GM21737 (cell line): ENCODE results near the gene PMS2.
"Not testable (repeated sequence)": the region's sequence is repeated elsewhere in the genome, so short reads cannot be mapped to it uniquely, and the experiment has no call there.

Experiments
- ATAC-seq: cut with Tn5 transposase; IDR thresholded peaks from one replicate; pipeline ENCODE4 v1.9.1; 2021; ENCODE audit warnings: mild to moderate bottlenecking, moderate library complexity; ENCODE audit not compliant: unreplicated experiment

Gene PMS2

DNA sequence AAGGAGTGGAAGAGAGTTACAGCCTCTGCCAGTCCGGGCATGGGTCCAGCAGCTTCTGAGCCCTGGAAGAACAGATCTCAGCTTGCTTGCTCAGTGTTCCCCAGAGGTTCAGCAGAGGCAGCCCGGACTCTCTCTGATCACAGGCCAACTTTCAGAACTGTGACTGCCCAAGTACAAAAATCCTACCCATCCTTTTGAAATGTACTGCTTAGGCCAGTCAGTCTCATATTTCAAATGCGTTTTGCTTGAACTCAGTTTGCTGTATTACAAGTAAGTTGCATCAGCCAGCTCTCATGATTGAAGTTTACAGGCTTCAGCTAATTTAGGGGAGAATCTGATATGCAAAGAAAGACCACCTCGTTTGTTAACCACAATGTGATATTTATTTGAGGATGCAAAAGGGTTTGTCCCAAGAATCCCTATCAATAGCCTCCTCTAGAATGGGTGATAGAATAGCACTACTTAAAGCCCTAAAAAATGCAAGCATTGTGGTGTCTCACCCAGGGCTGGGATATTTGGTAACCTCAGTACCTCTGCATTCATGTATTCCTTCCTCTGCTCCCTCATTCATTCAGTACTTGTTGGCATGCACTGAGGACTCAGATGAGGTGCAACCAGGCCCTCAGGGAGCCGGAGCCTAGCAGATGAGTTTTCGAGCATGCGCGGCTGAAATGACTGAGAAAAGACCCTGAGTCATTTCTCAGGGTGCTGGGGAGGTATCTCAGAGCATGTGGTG lies 7.2 kb upstream of the PMS2 start:
- no peak for ATAC-seq

DNA sequence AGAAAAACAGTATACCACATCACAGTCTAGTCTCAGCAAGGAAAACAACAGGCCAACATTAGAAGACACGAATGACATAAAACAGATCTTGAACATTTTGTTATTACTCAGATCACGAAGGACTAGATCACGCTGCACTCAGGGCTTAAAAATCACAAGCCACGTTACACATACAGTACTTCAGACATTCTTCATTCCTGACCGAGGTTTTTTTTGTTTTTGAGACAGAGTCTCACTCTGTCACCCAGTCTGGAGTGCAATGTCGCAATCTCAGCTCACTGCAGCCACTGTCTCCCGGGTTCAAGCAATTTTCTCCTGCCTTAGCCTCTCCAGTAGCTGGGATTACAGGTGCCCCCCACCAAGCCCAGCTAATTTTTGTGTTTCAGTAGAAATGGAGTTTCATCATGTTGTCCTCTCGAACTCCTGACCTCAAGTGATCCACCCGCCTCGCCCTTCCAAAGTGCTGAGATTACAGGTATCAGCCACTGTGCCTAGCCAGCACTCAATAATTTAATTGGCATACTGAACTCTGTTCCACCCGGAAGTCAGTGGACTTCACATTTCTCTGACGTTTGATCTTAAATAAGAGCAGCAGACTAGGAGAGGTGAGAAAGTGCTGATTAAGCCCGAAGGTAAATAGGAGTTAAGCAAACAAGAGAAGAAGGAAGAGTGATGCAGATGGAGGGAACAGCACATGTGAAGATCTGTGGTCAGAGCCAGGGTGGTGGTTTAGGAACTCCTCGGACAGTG lies 3.7 kb upstream of the PMS2 start:
- ATAC-seq, result no peak

DNA sequence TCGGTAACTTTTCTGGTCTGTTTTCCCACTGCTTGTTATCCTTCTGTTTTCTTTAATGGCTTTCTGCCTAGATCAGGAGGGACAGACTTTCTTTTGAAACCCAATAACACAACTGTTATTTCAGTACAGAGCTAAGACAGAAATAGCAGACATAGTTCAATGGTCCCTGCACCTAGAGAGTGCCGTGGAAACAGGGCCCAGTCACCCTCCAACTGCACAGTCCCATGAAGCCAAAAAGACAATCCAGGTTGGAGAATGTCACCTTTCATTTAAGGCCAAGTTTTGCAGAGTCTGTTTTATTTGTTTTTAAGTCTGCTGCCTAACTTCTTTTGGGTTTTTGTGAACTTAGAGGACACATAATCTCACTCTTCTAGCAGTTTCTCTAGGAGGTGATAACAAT lies 2.7 kb upstream of the PMS2 start:
- ATAC-seq, result no peak

DNA sequence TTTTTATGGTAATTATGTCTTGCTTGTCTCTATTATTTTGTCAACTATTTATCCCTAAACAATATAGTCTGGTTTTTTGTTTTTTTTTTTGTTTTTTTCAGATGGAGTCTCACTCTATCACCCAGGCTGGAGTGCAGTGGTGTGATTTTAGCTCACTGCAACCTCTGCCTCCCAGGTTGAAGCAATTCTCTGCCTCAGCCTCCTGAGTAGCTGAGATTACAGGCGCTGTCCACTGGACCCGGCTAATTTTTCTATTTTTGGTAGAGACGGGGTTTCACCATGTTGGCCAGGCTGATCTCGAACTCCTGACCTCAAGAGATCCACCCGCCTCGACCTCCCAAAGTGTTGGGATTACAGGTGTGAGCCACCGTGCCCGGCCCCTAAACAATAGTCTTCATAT lies 1.5 kb upstream of the PMS2 start:
- not testable (repeated sequence) for ATAC-seq

DNA sequence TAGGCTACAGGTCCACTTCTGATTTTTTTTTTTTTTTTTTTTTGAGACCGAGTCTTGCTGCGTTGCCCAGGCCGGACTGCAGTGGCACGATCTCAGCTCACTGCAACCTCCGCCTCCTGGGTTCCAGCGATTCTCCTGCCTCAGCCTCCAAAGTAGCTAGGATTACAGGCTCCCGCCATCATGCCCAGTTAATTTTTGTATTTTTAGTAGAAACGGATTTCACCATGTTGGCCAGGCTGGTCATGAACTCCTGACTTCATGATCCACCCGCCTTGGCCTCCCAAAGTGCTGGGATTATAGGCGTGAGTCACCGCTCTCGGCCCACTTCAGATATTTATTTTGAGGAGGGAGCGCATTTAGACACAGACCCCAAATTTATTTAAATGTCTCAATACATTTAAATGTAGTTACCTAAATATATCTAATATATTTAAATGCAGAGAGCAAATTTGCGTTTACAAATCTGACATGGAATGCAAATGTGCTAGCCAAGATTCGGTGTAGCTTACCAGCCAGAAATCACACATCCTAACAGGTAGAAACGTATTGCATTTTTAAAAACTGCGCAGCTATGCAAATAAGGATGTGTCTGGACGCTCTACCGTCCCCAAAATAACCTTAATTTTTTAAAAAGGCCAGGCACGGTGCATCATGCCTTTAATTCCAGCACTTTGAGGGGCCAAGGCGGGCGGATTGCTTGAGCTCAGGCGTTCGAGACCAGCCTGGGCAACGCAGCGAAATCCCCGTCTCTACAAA lies 836 bp downstream of the PMS2 start:
- ATAC-seq, result not testable (repeated sequence)

DNA sequence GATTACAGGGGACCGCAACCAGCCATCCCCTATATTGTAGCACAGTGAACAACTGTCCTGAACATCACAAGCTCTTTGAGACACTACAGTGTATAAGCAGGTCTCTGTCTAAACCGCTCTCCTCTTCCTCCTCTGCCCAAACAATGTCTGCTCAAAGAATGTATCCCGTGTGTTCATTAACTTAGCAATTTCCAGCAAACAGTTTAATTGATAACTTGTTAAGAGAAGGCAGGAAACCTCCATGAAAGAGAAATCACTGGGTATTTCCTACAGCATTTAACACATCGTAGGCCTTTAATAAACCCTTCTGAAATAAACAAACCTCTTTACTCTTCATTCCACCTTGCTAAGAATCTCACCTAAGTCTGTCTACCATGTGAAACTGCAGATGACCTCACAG lies 1.5 kb downstream of the PMS2 start:
- no peak for ATAC-seq

DNA sequence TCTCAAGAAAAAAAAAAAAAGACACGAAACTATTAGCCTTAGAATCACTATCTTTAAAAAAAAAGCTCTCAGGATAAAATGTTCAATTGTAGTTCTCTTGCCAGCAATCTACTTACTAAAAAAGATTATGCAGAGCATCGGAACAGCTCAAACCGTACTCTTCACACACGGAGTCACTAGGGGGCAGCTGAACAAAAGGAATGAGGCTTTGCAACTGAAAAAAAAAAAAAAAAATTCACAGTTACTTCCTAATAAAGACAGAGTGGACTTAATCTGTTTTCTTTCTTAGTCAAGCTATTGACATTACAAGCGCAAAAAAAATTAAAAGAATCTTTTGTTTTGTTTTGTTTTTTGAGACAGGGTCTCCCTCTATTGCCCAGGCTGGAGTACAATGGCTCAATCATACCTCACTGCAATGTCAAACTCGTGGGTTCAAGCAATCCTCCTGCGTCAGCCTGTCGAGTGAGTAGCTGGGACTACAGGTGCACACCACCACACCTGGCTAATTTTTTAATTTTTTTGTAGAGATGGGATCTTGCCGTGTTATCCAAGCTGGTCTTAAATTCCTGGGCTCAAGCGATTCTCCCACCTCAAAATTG lies 11.5 kb downstream of the PMS2 start:
- ATAC-seq, result no peak

DNA sequence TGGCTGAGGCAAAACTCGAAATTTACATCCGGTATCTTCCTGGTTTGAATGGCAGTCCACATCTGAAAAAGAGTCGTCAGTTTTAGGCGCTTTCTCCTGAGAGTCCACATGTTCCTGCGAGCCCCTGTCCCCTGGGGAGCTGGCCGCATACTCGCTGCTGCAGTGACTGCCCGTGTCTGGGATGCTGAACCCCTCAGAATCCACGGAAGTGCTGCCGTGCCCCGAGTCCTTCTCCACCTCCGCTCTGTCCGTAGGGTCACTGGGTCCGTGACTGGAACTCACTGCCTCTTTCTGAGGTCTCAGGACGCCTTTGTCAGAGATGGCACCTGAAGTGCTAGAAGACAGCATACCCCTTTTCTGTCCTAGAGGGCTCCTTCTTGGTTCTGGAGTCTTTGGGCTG lies 21.8 kb downstream of the PMS2 start:
- ATAC-seq, result not testable (repeated sequence)

DNA sequence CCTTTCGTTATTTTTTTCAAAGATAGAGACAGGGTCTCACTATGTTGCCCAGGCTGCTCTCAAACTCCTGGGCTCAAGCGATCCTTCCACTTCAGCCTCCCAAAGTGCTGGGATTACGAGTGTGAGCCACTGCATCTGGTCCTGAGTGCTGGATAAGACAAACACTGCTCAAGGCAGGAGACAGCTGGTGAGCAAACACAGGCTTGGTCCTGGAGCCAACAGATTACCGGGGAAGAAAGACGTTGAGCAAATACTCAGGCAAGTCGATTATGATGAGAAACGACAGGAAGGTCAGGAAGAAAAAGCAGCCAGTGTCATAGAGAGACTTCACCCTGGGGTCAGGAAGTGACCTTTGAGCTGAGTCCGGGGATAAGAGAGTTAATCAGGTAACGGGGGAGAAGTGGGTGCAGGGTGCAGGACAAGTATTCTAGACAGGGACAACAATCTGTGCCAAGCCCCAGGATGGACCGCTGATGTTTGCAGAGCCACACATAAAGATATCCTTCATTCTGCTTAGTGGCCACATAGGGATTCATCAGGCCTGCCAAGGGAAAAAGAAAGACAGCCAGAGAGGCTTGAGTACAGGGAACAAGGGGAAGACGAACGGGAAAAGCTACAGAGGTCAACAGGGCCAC lies 29.1 kb downstream of the PMS2 start:
- not testable (repeated sequence) for ATAC-seq

DNA sequence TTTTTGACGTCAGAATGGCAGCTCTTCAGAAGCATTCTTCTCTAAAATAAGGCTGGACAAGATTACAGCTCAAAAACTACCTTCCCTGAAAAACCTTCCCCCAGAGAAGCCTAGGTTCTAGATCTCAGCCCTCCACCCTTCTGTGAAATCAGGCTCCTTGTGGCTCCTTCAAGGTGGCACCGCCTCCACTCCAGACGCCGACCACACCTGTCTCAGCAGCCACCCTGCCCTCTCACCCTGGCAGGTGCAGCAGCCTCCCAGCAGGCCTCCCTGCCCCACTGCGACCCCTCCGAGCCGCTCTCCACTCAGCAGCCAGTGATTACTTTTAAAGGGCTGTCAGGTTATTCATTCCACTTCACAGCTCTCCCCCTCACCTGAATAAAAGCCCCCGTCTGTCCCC lies 35.3 kb downstream of the PMS2 start:
- not testable (repeated sequence) for ATAC-seq

DNA sequence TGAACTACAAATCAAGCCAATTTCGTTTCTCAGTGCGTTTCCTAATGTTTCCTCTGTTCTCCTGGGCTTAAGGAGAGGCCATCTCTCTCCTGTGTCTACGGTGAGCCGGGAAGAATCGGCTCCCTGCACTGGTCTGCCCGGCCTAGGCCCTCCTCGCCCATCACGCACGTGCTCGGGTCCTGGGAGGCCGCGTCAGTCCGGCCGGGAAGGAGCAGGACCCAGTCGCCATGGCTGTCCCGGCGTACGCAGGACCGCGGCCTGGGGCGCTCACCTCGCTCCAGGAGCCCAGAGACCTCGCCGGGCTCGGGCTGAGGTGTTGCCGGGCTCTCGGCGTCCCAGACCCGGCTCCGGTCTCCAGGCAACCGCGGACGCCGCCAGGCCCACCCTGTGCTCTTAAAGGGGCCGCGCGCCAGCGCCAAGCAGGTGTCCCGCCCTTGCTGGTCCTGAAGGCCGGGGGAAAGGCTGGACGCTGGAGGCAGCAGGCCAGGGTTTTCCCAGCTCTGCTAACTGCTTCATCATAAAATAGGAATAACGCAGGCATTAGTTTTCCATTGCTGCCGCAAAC lies 38.4 kb downstream of the PMS2 start, which contains the start of gene RSPH10B:
RSPH10B (minus strand) TSS at position 343 of the 565 bp plus-strand sequence. CDS start 3,573 bp downstream, outside the sequence.
- not testable (repeated sequence) for ATAC-seq

DNA sequence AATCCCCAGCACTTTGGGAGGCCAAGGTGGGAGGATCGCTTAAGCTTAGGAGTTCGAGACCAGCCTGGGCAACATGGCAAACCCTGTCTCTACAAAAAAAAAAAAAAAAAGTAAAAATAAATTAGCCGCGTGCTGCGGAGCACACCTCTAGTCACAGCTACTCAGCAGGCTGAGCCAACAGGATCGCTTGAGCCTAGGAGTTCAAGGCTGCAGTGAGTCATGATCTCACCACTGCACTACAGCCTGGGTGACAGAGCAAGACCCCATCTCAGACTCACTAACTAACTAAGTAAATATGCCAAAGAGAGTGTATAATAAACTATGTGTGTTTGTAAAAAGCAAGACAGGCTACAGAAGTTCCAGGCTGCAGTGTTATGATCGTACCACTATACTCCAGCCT lies 45.0 kb downstream of the PMS2 start:
- ATAC-seq, result not testable (repeated sequence)

DNA sequence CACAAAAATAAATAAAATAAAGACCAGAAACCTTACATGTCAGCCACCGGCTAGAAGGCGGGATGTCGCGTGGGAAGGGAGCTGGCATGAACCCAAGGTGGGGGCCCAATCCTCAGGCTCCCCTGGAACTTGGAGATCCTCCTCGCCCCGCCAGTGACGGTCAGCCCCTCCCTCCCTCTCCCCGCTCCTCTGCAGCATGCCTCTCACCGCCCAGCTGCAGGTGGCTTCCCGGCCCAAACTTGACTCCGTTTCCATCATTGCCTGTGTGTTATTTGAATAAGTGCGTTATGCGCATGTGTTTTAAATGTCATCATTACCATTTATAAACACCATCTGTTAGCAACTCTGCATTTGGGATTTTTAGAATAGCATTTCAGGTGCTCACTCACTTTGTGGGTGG lies 45.6 kb downstream of the PMS2 start:
- ATAC-seq, result not testable (repeated sequence)

DNA sequence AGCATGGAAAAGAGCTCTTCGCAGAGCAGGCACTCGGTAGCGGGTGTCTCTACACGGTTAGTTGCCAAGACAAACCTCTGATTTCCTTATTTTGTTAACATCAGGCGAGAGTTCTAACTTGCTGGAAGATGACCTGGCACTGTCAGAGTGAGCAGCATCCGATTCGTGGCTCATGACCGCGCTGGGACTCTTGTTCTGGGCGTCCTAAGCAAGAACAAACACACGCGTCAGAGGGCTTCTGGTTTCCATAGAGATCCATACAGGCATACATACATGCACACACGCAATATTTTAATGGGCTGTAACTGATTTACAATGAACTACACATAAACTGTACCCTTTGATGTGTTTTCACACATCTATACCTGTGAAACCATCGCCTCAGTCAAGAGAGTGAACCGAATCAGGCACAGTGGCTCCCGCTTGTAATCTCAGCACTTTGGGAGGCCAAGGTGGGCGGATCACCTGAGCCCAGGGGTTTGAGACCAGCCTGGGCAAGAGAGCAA lies 73.9 kb downstream of the PMS2 start:
- ATAC-seq, result not testable (repeated sequence)

DNA sequence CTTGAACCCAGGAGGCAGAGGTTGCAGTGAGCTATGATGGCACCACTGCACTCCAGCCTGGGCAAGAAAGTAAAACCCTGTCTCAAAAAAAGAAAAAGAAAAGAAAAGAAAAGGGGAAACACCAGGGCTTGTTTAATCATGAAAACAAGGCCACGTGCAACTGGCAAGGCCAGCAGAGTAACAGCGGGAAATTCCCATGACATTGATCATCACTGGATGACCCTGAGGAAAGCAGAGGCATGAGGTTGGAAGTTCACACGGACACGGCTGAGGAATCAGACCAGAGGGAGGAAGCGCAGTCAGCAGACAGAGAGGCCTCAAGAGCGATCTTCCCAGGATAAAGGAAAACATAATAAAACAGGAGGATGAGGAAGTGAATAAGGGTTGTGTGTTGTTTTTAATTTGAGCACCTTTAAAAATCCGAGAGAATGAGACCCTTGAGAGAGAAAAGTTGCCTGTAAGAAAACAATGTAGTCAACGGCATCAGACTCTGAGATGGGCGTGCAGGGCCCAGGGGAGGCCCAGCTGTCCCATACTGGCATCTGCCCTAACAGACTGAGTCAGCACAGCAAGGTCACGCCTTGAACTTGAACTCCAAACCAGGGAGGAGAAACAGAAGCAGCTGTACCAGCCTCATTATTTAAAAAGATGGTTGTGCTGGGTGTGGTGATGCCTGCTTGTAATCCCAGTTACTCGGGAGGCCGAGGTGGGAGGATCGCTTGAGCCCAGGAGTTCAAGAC lies 76.8 kb downstream of the PMS2 start:
- ATAC-seq, result not testable (repeated sequence)

DNA sequence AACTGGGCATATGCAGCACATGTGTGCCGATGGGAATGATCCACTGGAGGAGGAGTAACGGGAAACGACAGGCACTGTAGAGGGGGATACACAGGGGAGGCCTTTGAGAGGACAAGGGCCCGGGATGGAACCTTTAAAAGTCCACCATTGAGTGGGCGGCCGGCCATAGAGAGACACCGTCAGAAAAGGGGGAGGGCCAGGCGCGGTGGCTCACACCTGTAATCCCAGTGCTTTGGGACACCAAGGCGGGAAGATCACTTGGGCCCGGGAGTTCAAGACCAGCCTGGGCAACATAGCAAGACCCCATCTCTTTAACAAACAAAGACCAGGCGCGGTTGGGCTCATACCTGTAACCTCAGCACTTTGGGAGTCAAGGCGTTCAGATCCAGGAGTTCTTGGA lies 77.6 kb downstream of the PMS2 start:
- ATAC-seq, result not testable (repeated sequence)

DNA sequence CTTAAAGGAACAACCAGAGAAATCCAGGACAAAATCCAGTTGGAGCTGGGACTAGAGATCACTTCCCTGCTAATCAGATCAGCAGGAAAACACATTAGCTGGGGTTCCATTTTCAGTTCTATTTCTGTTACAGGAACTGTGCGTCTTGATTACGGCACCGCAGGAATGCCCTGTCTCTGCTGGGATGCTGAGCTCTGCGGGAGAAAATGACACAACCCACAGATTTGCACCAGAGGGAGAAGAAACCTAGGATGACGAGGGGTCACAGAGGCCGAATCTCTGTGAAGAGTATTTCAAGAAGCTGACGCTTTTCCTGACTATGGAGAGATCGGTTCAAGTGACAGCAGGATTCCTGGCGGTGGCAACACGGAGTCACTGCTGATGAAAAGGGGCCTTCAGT lies 78.6 kb downstream of the PMS2 start:
- not testable (repeated sequence) for ATAC-seq

DNA sequence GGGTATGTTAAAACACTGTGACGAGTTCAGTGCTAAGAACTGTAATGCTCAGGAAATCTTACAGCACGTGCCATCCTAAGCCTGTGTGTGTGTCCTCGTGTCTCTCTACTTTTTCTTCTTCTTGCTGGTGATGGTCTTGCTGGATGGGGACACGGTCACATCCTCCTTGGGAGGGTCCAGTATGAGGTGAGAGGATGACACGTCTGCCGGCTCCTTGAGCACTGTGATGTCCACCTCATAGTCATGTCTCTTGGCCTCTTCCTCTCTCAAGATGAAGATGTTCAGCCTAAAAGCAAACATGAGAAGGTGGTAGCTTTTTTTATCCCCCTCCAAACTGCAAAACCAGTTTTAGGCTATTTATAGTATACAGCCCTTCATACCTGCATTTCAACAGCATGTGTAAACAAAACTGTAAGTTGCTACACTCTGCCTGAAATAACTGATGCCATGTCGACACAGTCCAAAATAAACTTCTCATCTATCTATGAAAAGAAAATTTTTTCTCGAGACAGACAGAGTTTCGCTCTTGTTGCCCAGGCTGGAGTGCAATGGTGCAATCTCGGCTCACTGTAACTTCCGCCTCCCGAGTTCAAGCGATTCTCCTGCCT lies 82.5 kb downstream of the PMS2 start:
- not testable (repeated sequence) for ATAC-seq

DNA sequence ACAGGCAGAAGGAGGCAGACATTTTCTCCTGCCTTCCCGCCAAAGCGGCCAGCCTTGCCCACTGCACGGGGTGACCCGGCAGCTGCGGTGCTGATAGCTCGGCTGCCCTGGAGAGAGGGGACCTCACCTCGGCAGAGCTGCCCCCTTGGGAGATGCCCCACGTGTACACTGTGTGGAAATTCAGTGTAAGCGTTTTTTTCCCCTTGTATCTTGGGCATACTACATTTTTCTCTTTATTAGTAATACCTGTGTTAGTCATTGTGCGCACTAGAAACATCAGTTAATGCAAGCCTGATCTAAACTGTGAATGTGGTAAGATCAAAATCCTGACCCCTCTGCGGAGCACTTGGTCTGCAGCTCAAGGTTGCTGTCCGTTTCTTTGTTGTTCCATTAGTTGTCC lies 84.2 kb downstream of the PMS2 start:
- ATAC-seq, result not testable (repeated sequence)
